Measurements from ENCODE around the gene LRRC18. TPM values are rescaled to one million over a fixed set of nuclear protein-coding genes. Genes with fewer than 3 reads are reported as not detected.

LRRC18 gene
- total RNA-seq, 2 experiments from 2014 or later, result not detected

DNA sequence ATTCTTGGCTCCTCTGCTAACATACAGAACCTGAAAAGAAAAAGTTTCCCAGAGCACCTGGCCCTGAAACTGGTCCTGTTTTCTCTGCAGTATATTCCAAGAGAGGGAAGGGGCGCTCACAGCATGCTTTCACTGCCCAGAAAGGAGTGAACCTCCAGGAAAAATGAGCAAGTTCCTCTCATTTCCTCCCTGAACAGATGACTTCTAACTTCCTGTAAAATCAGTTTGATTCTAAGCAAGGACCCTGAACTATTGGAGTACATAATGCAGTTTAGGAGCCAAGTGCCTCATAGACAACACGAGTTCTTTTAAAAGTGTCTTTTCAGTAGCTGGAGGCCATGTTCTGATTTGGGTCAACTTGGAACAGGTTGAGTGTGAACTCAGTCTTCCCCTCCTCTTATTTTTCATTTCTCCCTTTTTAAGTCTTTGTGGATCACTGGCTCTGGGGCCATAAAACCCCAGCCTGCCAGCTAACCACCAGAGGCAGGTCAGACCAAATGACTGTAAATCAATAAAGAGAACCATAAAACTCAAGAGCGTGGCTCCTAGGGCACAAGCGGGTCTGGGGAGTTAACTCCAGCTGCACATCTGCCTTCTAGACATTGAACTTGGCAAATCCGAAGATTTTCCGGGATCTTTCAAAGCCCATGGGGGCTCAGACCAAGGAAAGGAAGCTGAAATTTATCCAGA, 5.9 kb upstream of the LRRC18 start:
- no peak overlapping the region for H3K4me3 ChIP-seq (ENCODE audit: low read length)
- no peak overlapping the region for H3K27ac ChIP-seq (ENCODE audit: low read depth in 1 of 2, low read length in 2 of 2)
- TF ChIP-seq, protein P1, sequence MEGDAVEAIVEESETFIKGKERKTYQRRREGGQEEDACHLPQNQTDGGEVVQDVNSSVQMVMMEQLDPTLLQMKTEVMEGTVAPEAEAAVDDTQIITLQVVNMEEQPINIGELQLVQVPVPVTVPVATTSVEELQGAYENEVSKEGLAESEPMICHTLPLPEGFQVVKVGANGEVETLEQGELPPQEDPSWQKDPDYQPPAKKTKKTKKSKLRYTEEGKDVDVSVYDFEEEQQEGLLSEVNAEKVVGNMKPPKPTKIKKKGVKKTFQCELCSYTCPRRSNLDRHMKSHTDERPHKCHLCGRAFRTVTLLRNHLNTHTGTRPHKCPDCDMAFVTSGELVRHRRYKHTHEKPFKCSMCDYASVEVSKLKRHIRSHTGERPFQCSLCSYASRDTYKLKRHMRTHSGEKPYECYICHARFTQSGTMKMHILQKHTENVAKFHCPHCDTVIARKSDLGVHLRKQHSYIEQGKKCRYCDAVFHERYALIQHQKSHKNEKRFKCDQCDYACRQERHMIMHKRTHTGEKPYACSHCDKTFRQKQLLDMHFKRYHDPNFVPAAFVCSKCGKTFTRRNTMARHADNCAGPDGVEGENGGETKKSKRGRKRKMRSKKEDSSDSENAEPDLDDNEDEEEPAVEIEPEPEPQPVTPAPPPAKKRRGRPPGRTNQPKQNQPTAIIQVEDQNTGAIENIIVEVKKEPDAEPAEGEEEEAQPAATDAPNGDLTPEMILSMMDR (IDR thresholded peaks at IDR 0.05), result no peak
- no peaks in the 10 kb centered on the region for H3K9me3 ChIP-seq (ENCODE audit: control insufficient read depth in 1 of 2, insufficient read depth in 1 of 2, low read length in 2 of 2)
- no peaks in the 10 kb centered on the region for H3K27me3 ChIP-seq (ENCODE audit: control insufficient read depth in 1 of 2, insufficient read depth in 2 of 2, low read length in 2 of 2)
- no peaks in the 10 kb centered on the region for H3K4me1 Mint-ChIP-seq (ENCODE audit: low read depth)
- H3K36me3 Mint-ChIP-seq (ENCODE audit: low read depth), result no peaks in the 10 kb centered on the region
- no peaks in the 10 kb centered on the region for H3K9me3 Mint-ChIP-seq
- no peaks in the 10 kb centered on the region for H3K4me1 ChIP-seq (ENCODE audit: insufficient read depth, low read length)
- H3K27me3 Mint-ChIP-seq, result no peaks in the 10 kb centered on the region
- CTCF ChIA-PET, result no interaction called here
- no peak overlapping the region for H3K4me3 Mint-ChIP-seq
- POLR2A ChIA-PET, result no interaction called here
- no peak overlapping the region for H3K27ac Mint-ChIP-seq
- intact Hi-C loops (cut with DNase I, micrococcal nuclease), result no loop called here
- H3K36me3 ChIP-seq (ENCODE audit: insufficient read depth, low read length), result no peaks in the 10 kb centered on the region
- no peak for ATAC-seq (ENCODE audit: poor library complexity)
- DNase-seq, result no peak

DNA sequence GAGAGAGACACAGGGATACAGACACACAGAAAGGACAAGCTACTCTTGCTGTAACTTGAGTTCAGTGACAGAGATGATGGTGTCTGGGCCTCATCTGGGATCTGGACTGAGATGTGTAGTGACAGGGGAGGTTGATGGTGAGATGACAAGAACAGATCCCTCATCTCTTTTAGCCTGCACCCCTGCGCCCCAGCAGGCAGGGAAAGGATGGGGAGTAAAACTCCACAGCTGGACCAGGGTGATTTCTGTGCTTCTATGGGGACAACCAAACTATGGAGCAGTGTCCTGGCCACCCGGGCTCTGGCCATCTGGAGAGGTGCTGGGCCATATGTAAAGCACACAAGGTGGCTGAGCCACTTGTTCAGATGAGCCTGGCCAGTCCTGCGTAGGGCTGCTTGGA, 4.5 kb upstream of the LRRC18 start:
- no peaks in the 10 kb centered on the region for H3K9me3 ChIP-seq (ENCODE audit: control insufficient read depth in 1 of 2, insufficient read depth in 1 of 2, low read length in 2 of 2)
- H3K9me3 Mint-ChIP-seq, result no peaks in the 10 kb centered on the region
- no peak overlapping the region for H3K27ac ChIP-seq (ENCODE audit: low read depth in 1 of 2, low read length in 2 of 2)
- POLR2A ChIA-PET, result no interaction called here
- TF ChIP-seq, protein P1 (IDR thresholded peaks at IDR 0.05), result no peak
- H3K4me3 ChIP-seq (ENCODE audit: low read length), result no peak overlapping the region
- CTCF ChIA-PET, result no interaction called here
- DNase-seq (no peak), ATAC-seq (ENCODE audit: poor library complexity) (no peak)
- no peak overlapping the region for H3K4me3 Mint-ChIP-seq
- H3K4me1 Mint-ChIP-seq (ENCODE audit: low read depth), result no peaks in the 10 kb centered on the region
- no peaks in the 10 kb centered on the region for H3K27me3 ChIP-seq (ENCODE audit: control insufficient read depth in 1 of 2, insufficient read depth in 2 of 2, low read length in 2 of 2)
- no peaks in the 10 kb centered on the region for H3K4me1 ChIP-seq (ENCODE audit: insufficient read depth, low read length)
- H3K36me3 ChIP-seq (ENCODE audit: insufficient read depth, low read length), result no peaks in the 10 kb centered on the region
- H3K27ac Mint-ChIP-seq, result no peak overlapping the region
- no peaks in the 10 kb centered on the region for H3K27me3 Mint-ChIP-seq
- intact Hi-C loops (cut with DNase I, micrococcal nuclease), result no loop called here
- no peaks in the 10 kb centered on the region for H3K36me3 Mint-ChIP-seq (ENCODE audit: low read depth)

DNA sequence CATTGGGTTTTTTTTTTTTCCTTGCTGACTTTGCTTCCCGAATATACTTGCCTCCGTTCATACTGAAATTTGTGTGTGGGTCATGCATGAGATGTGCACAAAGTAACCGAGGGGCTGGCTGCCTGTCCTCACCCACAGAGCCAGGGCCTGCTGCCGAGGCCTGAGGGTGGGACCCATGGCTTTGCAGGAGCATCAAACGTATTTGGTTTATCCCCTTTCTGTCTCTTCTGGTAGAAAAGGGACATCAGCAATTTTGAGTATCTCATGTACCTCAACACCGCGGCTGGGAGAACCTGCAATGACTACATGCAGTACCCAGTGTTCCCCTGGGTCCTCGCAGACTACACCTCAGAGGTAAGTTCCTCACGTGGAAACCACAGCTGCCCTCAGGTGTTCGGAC, 3.5 kb upstream of the LRRC18 start:
- Histone ChIP-seq H3K4me1 (ENCODE audit: insufficient read depth, low read length) (no peaks in the 10 kb centered on the region), H3K36me3 (ENCODE audit: insufficient read depth, low read length) (no peaks in the 10 kb centered on the region), H3K9me3 (ENCODE audit: control insufficient read depth in 1 of 2, insufficient read depth in 1 of 2, low read length in 2 of 2) (no peaks in the 10 kb centered on the region), H3K27ac (ENCODE audit: low read depth in 1 of 2, low read length in 2 of 2) (no peak overlapping the region), H3K4me3 (ENCODE audit: low read length) (no peak overlapping the region), H3K27me3 (ENCODE audit: control insufficient read depth in 1 of 2, insufficient read depth in 2 of 2, low read length in 2 of 2) (no peaks in the 10 kb centered on the region)
- Mint-ChIP-seq H3K9me3 (no peaks in the 10 kb centered on the region), H3K4me1 (ENCODE audit: low read depth) (no peaks in the 10 kb centered on the region), H3K4me3 (no peak overlapping the region), H3K27me3 (no peaks in the 10 kb centered on the region), H3K36me3 (ENCODE audit: low read depth) (no peaks in the 10 kb centered on the region), H3K27ac (no peak overlapping the region)
- CTCF ChIA-PET, result no interaction called here
- POLR2A ChIA-PET, result no interaction called here
- no peak for DNase-seq
- no peak for ATAC-seq (ENCODE audit: poor library complexity)
- intact Hi-C loops (cut with DNase I, micrococcal nuclease), result no loop called here
- TF ChIP-seq, protein P1 (IDR thresholded peaks at IDR 0.05), result no peak

All from CD4-positive, alpha-beta T cell (primary cell).